C4-2B (cell line): Measurements from ENCODE around the gene TPMT.

Source experiments
- CTCF ChIP-seq: fragments of 450-650 bp; conservative IDR thresholded peaks from 2 replicates; pipeline ENCODE4 v1.5.1; 2017; ENCODE audit warnings: mild to moderate bottlenecking
- ZFX ChIP-seq: fragments of 450-650 bp; IDR thresholded peaks from 2 replicates; pipeline ENCODE4 v1.6.1; 2017

DNA sequence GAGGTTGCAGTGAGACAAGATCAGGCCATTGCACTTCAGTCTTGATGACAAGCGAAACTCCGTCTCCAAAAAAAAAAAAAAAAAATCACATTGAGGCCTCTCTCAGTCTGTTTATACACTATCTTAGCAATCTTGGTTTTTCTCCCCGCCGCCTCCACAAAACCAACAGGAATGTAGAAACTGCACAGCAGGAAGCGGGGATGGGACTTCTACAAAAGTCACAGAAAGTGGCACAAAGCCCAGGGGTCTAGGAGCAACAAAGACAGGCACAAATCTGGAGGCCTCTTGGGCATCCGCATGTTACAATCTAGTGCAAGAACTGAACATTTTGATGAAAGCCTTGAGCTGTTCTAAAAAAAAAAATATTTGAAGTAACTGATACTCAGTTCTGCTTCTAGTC lies 48.9 kb upstream of the TPMT start:
- TF ChIP-seq CTCF = no peak
- no peak for TF ChIP-seq ZFX
